Hepatocyte (in vitro differentiated cells): ENCODE measurements around the gene MRPS23. TPM values are rescaled to one million over a fixed set of nuclear protein-coding genes. Genes with fewer than 3 reads are reported as not detected.

Experiments used
- DNase-seq: peaks from one replicate; pipeline ENCODE4 v3.0.0-alpha.2; 2016; ENCODE audit warnings: low spot score
- H2AFZ ChIP-seq: fragments of 200-600 bp; sonication (generic); 2 replicates; pipeline ENCODE4 v1.6.0; 2016; ENCODE audit warnings: antibody characterized with exemption, mild to moderate bottlenecking
- H3K27ac ChIP-seq: fragments of 200-600 bp; sonication (generic); 2 replicates; pipeline ENCODE4 v1.5.1; 2016; ENCODE audit warnings: mild to moderate bottlenecking
- H3K27me3 ChIP-seq: fragments of 200-600 bp; sonication (generic); 2 replicates; pipeline ENCODE4 v1.6.1; 2016
- H3K36me3 ChIP-seq: fragments of 200-600 bp; sonication (generic); replicated peaks from 2 replicates; pipeline ENCODE4 v1.5.1; 2016; ENCODE audit warnings: low read depth; ENCODE audit not compliant: insufficient read depth
- H3K4me1 ChIP-seq: fragments of 200-600 bp; sonication (generic); 2 replicates; pipeline ENCODE4 v1.5.1; 2016; ENCODE audit warnings: mild to moderate bottlenecking, moderate library complexity; ENCODE audit not compliant: insufficient read depth
- H3K4me2 ChIP-seq: fragments of 200-600 bp; sonication (generic); 2 replicates; pipeline ENCODE4 v1.6.0; 2016
- H3K4me3 ChIP-seq: fragments of 200-600 bp; sonication (generic); 2 replicates; pipeline ENCODE4 v1.5.1; 2016; ENCODE audit warnings: mild to moderate bottlenecking
- H3K79me2 ChIP-seq: fragments of 200-600 bp; sonication (generic); 2 replicates; pipeline ENCODE4 v1.6.0; 2017; ENCODE audit warnings: mild to moderate bottlenecking
- H3K9me2 ChIP-seq: fragments of 200-600 bp; sonication (generic); replicated peaks from 2 replicates; pipeline ENCODE4 v1.6.0; 2017; ENCODE audit warnings: mild to moderate bottlenecking; ENCODE audit not compliant: insufficient read depth
- H3K9me3 ChIP-seq: fragments of 200-600 bp; sonication (generic); 2 replicates; pipeline ENCODE4 v1.5.1; 2016; ENCODE audit warnings: low read depth, mild to moderate bottlenecking
- H4K20me1 ChIP-seq: fragments of 200-600 bp; sonication (generic); 2 replicates; pipeline ENCODE4 v1.6.0; 2016; ENCODE audit warnings: mild to moderate bottlenecking; ENCODE audit not compliant: insufficient read depth, poor library complexity, severe bottlenecking
- EZH2 ChIP-seq: fragments of 200-600 bp; sonication (generic); IDR thresholded peaks from 2 replicates; pipeline ENCODE4 v1.6.1; 2016; ENCODE audit warnings: antibody characterized with exemption, mild to moderate bottlenecking, borderline replicate concordance
- EZH2phosphoT487 ChIP-seq: fragments of 200-600 bp; sonication (generic); IDR thresholded peaks from one replicate; pipeline ENCODE4 v1.6.1; 2018; ENCODE audit warnings: antibody characterized with exemption, mild to moderate bottlenecking, low read depth, moderate library complexity; ENCODE audit not compliant: unreplicated experiment, severe bottlenecking
- WGBS: methylation state at CpG from one replicate; pipeline ENCODE4 v1.1.6; 2016; ENCODE audit warnings: low lambda C conversion rate; ENCODE audit errors: missing lambda C conversion rate; 5-methylcytosine and 5-hydroxymethylcytosine counted together
- polyA plus RNA-seq: library from polyadenylated mRNA; unstranded; fragments of >200 nt; fragmentation: Nextera tagmentation; extraction: Ambion mirVana; gene quantifications from 2 replicates; pipeline ENCODE4 v1.2.1, GENCODE V29; 2016
- total RNA-seq: library from RNA; depleted of rRNA; stranded (reverse); fragments of >200 nt; gene quantifications from 2 replicates; pipeline ENCODE4 v1.2.3, GENCODE V29; 2014
- TF ChIP-seq, protein P1 (sequence below): fragments of 200-600 bp; sonication (generic); IDR thresholded peaks from 2 replicates; pipeline ENCODE4 v1.5.1; 2016; ENCODE audit warnings: antibody characterized with exemption, mild to moderate bottlenecking; ENCODE audit not compliant: poor library complexity

The MRPS23 gene
- total and polyA plus RNA-seq, 2 experiments from 2014 or later = 21.9 to 44.2 TPM

GRCh38 chr17:57885148-57885915 lies 35.5 kb upstream of the MRPS23 start:
- H2AFZ ChIP-seq = no peak overlapping the region
- no peaks in the 10 kb centered on the region for H3K9me2 ChIP-seq
- H3K4me3 ChIP-seq = no peak overlapping the region
- H3K27me3 ChIP-seq = no peaks in the 10 kb centered on the region
- no peak overlapping the region for H3K4me2 ChIP-seq
- no peak overlapping the region for H3K27ac ChIP-seq
- TF ChIP-seq, protein P1, sequence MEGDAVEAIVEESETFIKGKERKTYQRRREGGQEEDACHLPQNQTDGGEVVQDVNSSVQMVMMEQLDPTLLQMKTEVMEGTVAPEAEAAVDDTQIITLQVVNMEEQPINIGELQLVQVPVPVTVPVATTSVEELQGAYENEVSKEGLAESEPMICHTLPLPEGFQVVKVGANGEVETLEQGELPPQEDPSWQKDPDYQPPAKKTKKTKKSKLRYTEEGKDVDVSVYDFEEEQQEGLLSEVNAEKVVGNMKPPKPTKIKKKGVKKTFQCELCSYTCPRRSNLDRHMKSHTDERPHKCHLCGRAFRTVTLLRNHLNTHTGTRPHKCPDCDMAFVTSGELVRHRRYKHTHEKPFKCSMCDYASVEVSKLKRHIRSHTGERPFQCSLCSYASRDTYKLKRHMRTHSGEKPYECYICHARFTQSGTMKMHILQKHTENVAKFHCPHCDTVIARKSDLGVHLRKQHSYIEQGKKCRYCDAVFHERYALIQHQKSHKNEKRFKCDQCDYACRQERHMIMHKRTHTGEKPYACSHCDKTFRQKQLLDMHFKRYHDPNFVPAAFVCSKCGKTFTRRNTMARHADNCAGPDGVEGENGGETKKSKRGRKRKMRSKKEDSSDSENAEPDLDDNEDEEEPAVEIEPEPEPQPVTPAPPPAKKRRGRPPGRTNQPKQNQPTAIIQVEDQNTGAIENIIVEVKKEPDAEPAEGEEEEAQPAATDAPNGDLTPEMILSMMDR = no peak
- TF ChIP-seq EZH2phosphoT487 = no peak
- TF ChIP-seq EZH2 = no peak
- H3K4me1 ChIP-seq = peaks cover 27% of the 10 kb centered on the region
- H4K20me1 ChIP-seq = no peaks in the 10 kb centered on the region
- WGBS = 97% methylated on average over 62 of the region's 67 CpGs
- H3K9me3 ChIP-seq = no peaks in the 10 kb centered on the region
- no peaks in the 10 kb centered on the region for H3K36me3 ChIP-seq
- DNase-seq = no peak
- H3K79me2 ChIP-seq = peaks cover 17% of the 10 kb centered on the region

- H3K27me3 ChIP-seq = no peaks in the 10 kb centered on the region
- H3K4me2 ChIP-seq = peak overlapping the region; percentile 65
- TF ChIP-seq, protein P1 = no peak
- no peak for TF ChIP-seq EZH2
- H3K9me2 ChIP-seq = no peaks in the 10 kb centered on the region
- H3K9me3 ChIP-seq = no peaks in the 10 kb centered on the region
- H3K79me2 ChIP-seq = no peaks in the 10 kb centered on the region
- H2AFZ ChIP-seq = no peak overlapping the region
- peak; percentile 46 for DNase-seq
- WGBS = 40% methylated on average over 9 of the region's 9 CpGs
- H3K27ac ChIP-seq = peak overlapping the region; percentile 95
- H3K36me3 ChIP-seq = no peaks in the 10 kb centered on the region
- H3K4me3 ChIP-seq = no peak overlapping the region
- no peaks in the 10 kb centered on the region for H4K20me1 ChIP-seq
- H3K4me1 ChIP-seq = peaks cover 45% of the 10 kb centered on the region
Observed at GRCh38 chr17:57881783-57882351, 32.0 kb upstream of the MRPS23 start.

DNA sequence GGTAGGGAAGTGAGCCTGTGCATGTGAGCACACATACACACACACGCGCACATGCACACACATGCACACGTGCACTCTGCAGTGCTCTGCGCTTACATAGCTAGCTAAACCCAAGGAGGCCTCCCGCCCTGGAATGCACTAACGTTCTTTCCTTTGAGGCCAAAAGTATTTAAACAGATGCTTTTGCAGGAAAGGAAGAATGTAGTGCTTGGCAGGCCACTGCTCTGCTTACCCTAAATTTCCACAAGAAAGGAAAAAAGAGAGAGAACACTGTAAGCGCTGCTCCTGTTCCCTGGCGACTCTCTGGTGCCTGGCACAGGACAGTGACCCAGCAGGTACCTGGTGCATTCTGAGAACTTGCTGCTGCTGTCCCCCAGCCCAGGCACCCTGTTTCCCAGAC lies 31.3 kb upstream of the MRPS23 start:
- no peak overlapping the region for H2AFZ ChIP-seq
- no peaks in the 10 kb centered on the region for H3K9me2 ChIP-seq
- DNase-seq = peak; percentile 71
- H4K20me1 ChIP-seq = no peaks in the 10 kb centered on the region
- no peaks in the 10 kb centered on the region for H3K79me2 ChIP-seq
- no peaks in the 10 kb centered on the region for H3K36me3 ChIP-seq
- H3K9me3 ChIP-seq = no peaks in the 10 kb centered on the region
- no peak overlapping the region for H3K4me3 ChIP-seq
- peak overlapping the region; percentile 95 for H3K27ac ChIP-seq
- H3K4me1 ChIP-seq = peaks cover 47% of the 10 kb centered on the region
- TF ChIP-seq, protein P1 = no peak
- no peak for TF ChIP-seq EZH2phosphoT487
- no peak for TF ChIP-seq EZH2
- H3K27me3 ChIP-seq = no peaks in the 10 kb centered on the region
- 47% methylated on average over 8 of the region's 8 CpGs for WGBS
- H3K4me2 ChIP-seq = peak overlapping the region; percentile 65
